SU-DHL-6 (cell line): ENCODE measurements around the gene PDE4D.

Experiments used
- H2AFZ ChIP-seq: fragments of 200-600 bp; sonication (generic); 2 replicates; pipeline ENCODE4 v1.6.1; 2014; ENCODE audit warnings: low read depth, mild to moderate bottlenecking, moderate library complexity, mixed read lengths, antibody characterized with exemption, low read length; ENCODE audit not compliant: severe bottlenecking
- H3F3A ChIP-seq: fragments of 200-600 bp; shearing (Covaris generic); 2 replicates; pipeline ENCODE4 v1.6.0; 2016; ENCODE audit warnings: antibody characterized with exemption, mild to moderate bottlenecking; ENCODE audit not compliant: insufficient read depth
- H3K27ac ChIP-seq: fragments of 200-600 bp; sonication (generic); 2 replicates; pipeline ENCODE4 v1.5.1; 2016; ENCODE audit warnings: low read depth, mild to moderate bottlenecking, low read length, moderate library complexity, mixed read lengths
- H3K27me3 ChIP-seq: fragments of 200-600 bp; sonication (generic), shearing (Covaris generic); 2 replicates; pipeline ENCODE4 v1.6.0; 2014; ENCODE audit warnings: mild to moderate bottlenecking, low read length
- H3K36me3 ChIP-seq: fragments of 200-600 bp; sonication (generic); 2 replicates; pipeline ENCODE4 v1.6.1; 2014; ENCODE audit warnings: mild to moderate bottlenecking, low read length, mixed read lengths
- H3K4me2 ChIP-seq: fragments of 300-600, 200-600 bp; shearing (Covaris generic), sonication (generic); 2 replicates; pipeline ENCODE4 v1.6.0; 2014; ENCODE audit warnings: low read length, low read depth, mild to moderate bottlenecking; ENCODE audit not compliant: poor library complexity, severe bottlenecking
- H3K4me3 ChIP-seq: fragments of 200-600 bp; sonication (generic); 2 replicates; pipeline ENCODE4 v1.5.1; 2014; ENCODE audit warnings: antibody characterized with exemption, low read length, mild to moderate bottlenecking, mixed read lengths; ENCODE audit not compliant: insufficient read depth, poor library complexity, severe bottlenecking
- H3K79me2 ChIP-seq: fragments of 200-600 bp; sonication (generic); 2 replicates; pipeline ENCODE4 v1.6.1; 2014; ENCODE audit warnings: mild to moderate bottlenecking, low read length, moderate library complexity; ENCODE audit not compliant: insufficient read depth
- H3K9ac ChIP-seq: fragments of 200-600 bp; sonication (generic); 2 replicates; pipeline ENCODE4 v1.7.0; 2014; ENCODE audit warnings: mild to moderate bottlenecking, low read length
- H3K9me2 ChIP-seq: fragments of 200-600 bp; sonication (generic); replicated peaks from 2 replicates; pipeline ENCODE4 v1.6.1; 2014; ENCODE audit warnings: low read length; ENCODE audit not compliant: insufficient read depth
- H3K9me3 ChIP-seq: fragments of 200-600 bp; sonication (generic); 2 replicates; pipeline ENCODE4 v1.6.1; 2014; ENCODE audit warnings: low read length, mixed read lengths; ENCODE audit not compliant: insufficient read depth
- H4K20me1 ChIP-seq: fragments of 200-600 bp; sonication (generic); 2 replicates; pipeline ENCODE4 v1.6.1; 2014; ENCODE audit warnings: low read depth, mild to moderate bottlenecking, antibody characterized with exemption, low read length, moderate library complexity, mixed read lengths
- CTCF ChIP-seq: fragments of 200-600 bp; sonication (generic); IDR thresholded peaks from one replicate; pipeline ENCODE4 v1.5.1; 2017; ENCODE audit warnings: antibody characterized with exemption, mild to moderate bottlenecking, low read length, moderate library complexity; ENCODE audit not compliant: insufficient read depth, poor library complexity, severe bottlenecking
- EZH2phosphoT487 ChIP-seq: fragments of 200-600 bp; sonication (generic), shearing (Covaris generic); conservative IDR thresholded peaks from 2 replicates; pipeline ENCODE4 v1.6.1; 2018; ENCODE audit warnings: mild to moderate bottlenecking, antibody characterized with exemption, low read length, moderate library complexity, mixed read lengths

PDE4D gene

GRCh38 chr5:59685191-59685530, 208.4 kb downstream of the PDE4D start:
- no peaks in the 10 kb centered on the region for H3F3A ChIP-seq
- H3K79me2 ChIP-seq, result no peaks in the 10 kb centered on the region
- H3K27me3 ChIP-seq, result no peaks in the 10 kb centered on the region
- H3K9me2 ChIP-seq, result no peaks in the 10 kb centered on the region
- H3K27ac ChIP-seq, result no peak overlapping the region
- H3K4me3 ChIP-seq, result no peak overlapping the region
- no peak overlapping the region for H2AFZ ChIP-seq
- no peak overlapping the region for H3K9ac ChIP-seq
- TF ChIP-seq CTCF (no peak), EZH2phosphoT487 (no peak)
- no peak overlapping the region for H3K4me2 ChIP-seq
- H3K36me3 ChIP-seq, result no peaks in the 10 kb centered on the region
- no peaks in the 10 kb centered on the region for H3K9me3 ChIP-seq
- H4K20me1 ChIP-seq, result no peaks in the 10 kb centered on the region

GRCh38 chr5:59684388-59685190, 208.9 kb downstream of the PDE4D start:
- H2AFZ ChIP-seq, result no peak overlapping the region
- H3K9me3 ChIP-seq, result no peaks in the 10 kb centered on the region
- no peaks in the 10 kb centered on the region for H4K20me1 ChIP-seq
- H3K27me3 ChIP-seq, result no peaks in the 10 kb centered on the region
- no peak overlapping the region for H3K27ac ChIP-seq
- H3K79me2 ChIP-seq, result no peaks in the 10 kb centered on the region
- H3K4me2 ChIP-seq, result no peak overlapping the region
- H3K9me2 ChIP-seq, result no peaks in the 10 kb centered on the region
- no peak overlapping the region for H3K4me3 ChIP-seq
- no peak for TF ChIP-seq CTCF
- no peak for TF ChIP-seq EZH2phosphoT487
- no peaks in the 10 kb centered on the region for H3K36me3 ChIP-seq
- H3F3A ChIP-seq, result no peaks in the 10 kb centered on the region
- H3K9ac ChIP-seq, result no peak overlapping the region

- Histone ChIP-seq H3K9ac (no peak overlapping the region), H3K79me2 (no peaks in the 10 kb centered on the region), H3K9me2 (no peaks in the 10 kb centered on the region), H3K27me3 (no peaks in the 10 kb centered on the region), H3K36me3 (no peaks in the 10 kb centered on the region), H2AFZ (no peak overlapping the region), H3K4me3 (no peak overlapping the region), H3K9me3 (no peaks in the 10 kb centered on the region), H3K4me2 (no peak overlapping the region), H3K27ac (no peak overlapping the region), H4K20me1 (no peaks in the 10 kb centered on the region), H3F3A (no peaks in the 10 kb centered on the region)
- TF ChIP-seq CTCF (no peak), EZH2phosphoT487 (no peak)
Observed at GRCh38 chr5:59683311-59683710, 210.2 kb downstream of the PDE4D start.
